Fibroblast of skin of back (primary cell): ENCODE measurements around the gene OSBPL9.
"Not testable (repeated sequence)": the region's sequence is repeated elsewhere in the genome, so short reads cannot be mapped to it uniquely, and the experiment has no call there.

Experiments
- DNase-seq: peaks from one replicate; pipeline ENCODE4 v3.0.0-alpha.2; 2013

Gene OSBPL9

DNA sequence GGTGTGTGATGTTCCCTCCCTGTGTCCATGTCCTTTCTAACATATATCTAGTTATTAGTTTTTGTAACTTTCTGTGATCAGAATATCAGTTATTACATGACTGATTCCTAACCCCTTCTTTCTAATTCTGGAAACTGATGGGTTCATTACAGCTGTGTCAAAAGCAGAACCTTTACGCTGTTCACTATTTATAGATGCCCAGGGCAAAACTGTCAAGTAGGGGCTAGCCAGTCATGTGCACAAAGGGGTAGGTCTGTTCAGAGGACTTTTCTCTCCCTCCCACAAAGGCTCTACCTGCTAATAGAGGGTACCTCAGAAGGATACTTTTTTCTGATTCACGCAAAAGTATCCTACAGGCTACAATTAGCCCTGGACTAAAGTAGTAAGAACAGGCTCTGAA lies 182.5 kb downstream of the OSBPL9 start:
- DNase-seq = no peak

DNA sequence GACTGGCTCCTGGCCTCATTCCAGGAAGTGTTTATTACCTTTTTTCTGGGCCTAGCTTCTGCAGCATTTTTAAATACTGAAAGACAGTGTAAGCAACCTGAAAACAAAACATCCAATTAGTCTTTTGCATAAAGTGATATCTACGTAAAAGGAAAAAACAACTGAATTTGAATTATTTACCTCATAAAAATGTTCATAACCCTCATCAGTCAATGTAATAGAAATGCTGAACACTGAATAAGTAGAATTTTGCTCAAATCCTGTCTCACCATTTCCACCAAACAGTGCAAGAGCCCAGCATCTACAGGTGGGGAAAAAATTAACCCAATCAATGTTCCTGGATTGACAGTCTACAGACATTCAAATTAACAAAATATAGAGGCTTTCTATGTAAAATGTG lies 197.6 kb downstream of the OSBPL9 start:
- no peak for DNase-seq

DNA sequence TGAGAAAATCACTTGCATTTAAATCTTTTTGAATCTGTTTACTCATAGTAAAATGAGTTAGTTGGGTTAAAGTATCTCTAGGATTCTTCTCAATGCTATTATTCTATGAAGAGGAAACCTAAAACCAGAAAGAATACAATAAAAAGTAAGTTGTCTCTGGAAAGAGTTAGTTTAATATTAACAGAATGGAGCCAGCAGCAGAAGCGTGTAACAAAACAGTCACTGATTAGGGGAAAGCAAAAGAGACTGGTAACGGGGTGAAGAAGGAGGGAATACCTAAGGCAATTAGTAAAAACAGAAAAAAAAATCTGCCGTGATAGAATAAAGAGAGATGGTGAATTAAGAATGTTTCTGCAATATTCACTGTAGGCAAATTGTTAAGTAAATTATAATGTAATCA lies 201.6 kb downstream of the OSBPL9 start:
- no peak for DNase-seq

DNA sequence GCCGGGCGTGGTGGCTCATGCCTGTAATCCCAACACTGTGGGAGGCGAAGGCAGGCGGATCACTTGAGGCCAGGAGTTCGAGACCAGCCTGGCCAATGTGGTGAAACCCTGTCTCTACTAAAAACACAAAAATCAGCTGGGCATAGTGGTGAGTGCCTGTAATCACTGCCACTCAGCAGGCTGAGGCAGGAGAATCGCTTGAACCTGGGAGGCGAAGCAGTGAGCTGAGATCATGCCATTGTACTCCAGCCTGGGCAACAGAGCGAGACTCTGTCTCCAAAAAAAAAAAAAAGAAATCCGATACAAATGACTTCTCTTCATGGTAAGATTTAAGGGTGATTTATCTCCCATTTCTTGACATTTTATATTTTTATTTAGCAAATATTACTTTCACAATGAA lies 202.1 kb downstream of the OSBPL9 start:
- DNase-seq = not testable (repeated sequence)

DNA sequence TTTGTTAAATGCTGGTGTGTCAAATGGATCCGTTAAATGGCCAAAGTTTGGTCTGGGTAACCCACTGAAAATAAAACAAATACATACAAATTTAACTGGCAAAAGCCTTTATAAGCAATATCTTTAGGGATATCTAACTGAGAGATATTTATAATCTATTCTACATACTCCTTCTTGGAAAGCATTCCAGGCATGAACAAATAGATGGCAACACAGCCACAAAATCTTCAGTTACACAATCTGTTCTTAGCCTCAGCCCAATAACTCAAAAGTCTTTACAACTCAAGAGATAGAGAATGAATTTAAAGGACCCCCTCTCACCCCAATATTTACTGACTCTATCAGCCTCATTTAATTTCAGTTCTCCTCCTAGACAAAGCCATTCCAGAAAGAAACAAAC lies 202.9 kb downstream of the OSBPL9 start:
- no peak for DNase-seq

DNA sequence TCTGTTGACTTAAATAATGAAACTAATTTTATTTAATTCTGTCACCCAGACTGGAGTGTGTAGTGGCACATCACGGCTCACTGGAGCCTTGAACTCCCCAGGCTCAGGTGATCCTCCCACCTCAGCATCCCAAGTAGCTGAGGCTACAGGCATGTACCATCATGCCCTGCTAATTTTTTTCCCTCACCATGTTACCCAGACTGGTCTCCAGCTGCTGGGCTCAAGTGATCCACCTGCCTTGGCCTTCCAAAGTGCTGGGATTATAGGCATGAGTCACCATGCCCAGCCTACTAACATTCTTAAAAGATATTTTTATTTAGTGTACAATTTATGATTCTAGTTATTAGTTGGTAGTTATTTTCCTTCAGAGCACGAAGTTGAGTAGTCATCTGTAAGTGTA lies 212.2 kb downstream of the OSBPL9 start:
- peak; percentile 2 for DNase-seq

DNA sequence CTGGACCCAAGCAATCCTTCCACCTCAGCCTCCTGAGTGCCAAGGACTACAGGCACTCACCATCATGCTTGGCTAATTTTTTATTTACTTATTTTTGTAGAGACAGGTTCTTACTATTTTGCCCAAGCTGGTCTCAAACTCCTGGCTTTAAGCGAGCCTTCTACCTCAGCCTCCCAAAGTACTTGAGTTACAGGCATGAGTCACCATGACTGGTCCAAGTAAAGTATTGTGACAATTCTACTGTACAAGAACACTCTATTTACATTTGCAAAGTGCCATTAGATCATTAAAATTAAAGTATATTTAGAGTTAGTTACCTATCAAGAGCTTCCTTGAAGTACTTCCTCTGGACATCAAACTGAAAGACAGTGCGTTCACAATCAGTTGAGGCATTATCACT lies 216.8 kb downstream of the OSBPL9 start:
- peak; percentile 15 for DNase-seq

DNA sequence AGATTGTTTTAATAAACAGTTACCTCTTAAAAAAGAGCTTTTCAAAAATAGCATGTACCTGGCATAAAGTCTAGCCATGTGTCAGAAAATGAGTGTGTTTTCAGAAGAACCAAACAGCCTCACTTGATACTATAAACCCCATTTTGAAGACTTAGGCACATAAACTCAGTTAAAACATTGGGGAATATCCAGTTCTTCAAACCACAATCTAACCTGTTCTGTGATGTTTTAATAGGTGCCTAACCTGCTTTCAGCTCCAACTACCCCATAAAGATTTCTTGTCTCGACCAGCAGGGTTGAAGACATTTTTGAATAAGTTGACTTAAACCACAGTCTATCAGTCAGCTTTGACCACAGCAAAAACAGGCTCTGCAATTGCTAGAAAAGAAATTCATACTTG lies 220.4 kb downstream of the OSBPL9 start:
- DNase-seq = no peak
